Measurements from ENCODE around the gene ABCC1. TPM values are rescaled to one million over a fixed set of nuclear protein-coding genes. Genes with fewer than 3 reads are reported as not detected.
"Not testable (repeated sequence)": the region's sequence is repeated elsewhere in the genome, so short reads cannot be mapped to it uniquely, and the experiment has no call there.

Gene ABCC1
- polyA plus RNA-seq, 1 donor from 2014 or later, result 3.0 TPM

DNA sequence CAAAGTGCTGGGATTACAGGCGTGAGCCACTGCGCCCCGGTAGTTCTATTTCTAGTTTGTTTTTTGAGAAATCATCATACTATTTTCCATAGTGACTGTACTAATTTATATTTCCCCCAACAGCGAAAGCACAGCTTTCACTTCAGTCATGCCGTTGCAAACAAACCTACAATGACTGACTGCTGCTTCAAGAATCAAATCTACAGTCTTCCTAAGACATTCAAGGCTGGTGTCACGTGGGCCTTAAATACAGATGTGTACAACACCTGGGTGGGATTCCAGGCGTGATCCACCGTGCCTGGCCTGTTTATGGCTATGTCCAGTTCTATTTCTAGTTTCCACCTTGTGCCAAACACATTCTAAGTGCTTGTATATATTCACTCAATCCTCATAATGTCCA, 201.9 kb downstream of the ABCC1 start:
- no peak overlapping the region for H3K9ac ChIP-seq (ENCODE audit: low read length)

DNA sequence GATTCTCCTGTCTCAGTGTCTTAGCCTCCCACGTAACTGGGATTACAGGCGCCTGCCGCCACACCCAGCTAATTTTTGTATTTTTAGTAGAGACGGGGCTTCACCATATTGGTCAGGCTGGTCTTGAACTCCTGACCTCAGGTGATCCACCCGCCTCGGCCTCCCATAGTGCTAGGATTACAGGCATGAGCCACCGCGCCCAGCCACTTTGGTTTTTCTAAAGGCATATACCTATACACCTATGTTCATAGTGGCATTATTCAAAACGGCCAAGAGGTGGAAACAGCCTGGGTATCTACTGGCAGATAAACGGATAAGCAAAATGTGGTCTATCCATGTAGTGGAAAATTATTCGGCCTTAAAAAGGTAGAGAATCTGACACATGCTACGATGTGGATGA, 203.6 kb downstream of the ABCC1 start:
- H3K4me3 ChIP-seq (ENCODE audit: low read length); H3K9me3 ChIP-seq (ENCODE audit: low read length); H2AFZ ChIP-seq (ENCODE audit: low read depth, low read length); H3K27me3 ChIP-seq (ENCODE audit: insufficient read depth, low read depth, low read length); H3K36me3 ChIP-seq (ENCODE audit: insufficient read depth, low read length); H3K9me2 ChIP-seq (ENCODE audit: insufficient read depth, low read length); H3K79me2 ChIP-seq (replicated peaks; ENCODE audit: insufficient read depth, low read length); H3K9ac ChIP-seq (ENCODE audit: low read length); H3K27ac ChIP-seq (ENCODE audit: low read length); H3K4me2 ChIP-seq (ENCODE audit: low read length); H4K20me1 ChIP-seq (ENCODE audit: insufficient read depth); H3F3A ChIP-seq (ENCODE audit: insufficient read depth, low read length, poor library complexity, severe bottlenecking): not testable (repeated sequence)

More for the DNA sequence above, 201.9 kb downstream of the ABCC1 start:
- H3K4me3 ChIP-seq (ENCODE audit: low read length), result no peak overlapping the region
- TF ChIP-seq TAF1 (IDR thresholded peaks at IDR 0.05; ENCODE audit: low read depth) (no peak), MXI1 (conservative IDR thresholded peaks at IDR 0.05; ENCODE audit: poor library complexity, severe bottlenecking) (no peak), POLR2AphosphoS5 (IDR thresholded peaks at IDR 0.05) (no peak)
- no peaks in the 10 kb centered on the region for H3K36me3 ChIP-seq (ENCODE audit: insufficient read depth, low read length)
- H3K79me2 ChIP-seq (replicated peaks; ENCODE audit: insufficient read depth, low read length), result no peaks in the 10 kb centered on the region
- no peak overlapping the region for H3K27ac ChIP-seq (ENCODE audit: low read length)
- no peaks in the 10 kb centered on the region for H4K20me1 ChIP-seq (ENCODE audit: insufficient read depth)
- H3K4me2 ChIP-seq (ENCODE audit: low read length), result no peak overlapping the region
- no peaks in the 10 kb centered on the region for H3K27me3 ChIP-seq (ENCODE audit: insufficient read depth, low read depth, low read length)
- no peak overlapping the region for H2AFZ ChIP-seq (ENCODE audit: low read depth, low read length)
- no peaks in the 10 kb centered on the region for H3K9me2 ChIP-seq (ENCODE audit: insufficient read depth, low read length)
- no peaks in the 10 kb centered on the region for H3K9me3 ChIP-seq (ENCODE audit: low read length)
- no peaks in the 10 kb centered on the region for H3F3A ChIP-seq (ENCODE audit: insufficient read depth, low read length, poor library complexity, severe bottlenecking)

DNA sequence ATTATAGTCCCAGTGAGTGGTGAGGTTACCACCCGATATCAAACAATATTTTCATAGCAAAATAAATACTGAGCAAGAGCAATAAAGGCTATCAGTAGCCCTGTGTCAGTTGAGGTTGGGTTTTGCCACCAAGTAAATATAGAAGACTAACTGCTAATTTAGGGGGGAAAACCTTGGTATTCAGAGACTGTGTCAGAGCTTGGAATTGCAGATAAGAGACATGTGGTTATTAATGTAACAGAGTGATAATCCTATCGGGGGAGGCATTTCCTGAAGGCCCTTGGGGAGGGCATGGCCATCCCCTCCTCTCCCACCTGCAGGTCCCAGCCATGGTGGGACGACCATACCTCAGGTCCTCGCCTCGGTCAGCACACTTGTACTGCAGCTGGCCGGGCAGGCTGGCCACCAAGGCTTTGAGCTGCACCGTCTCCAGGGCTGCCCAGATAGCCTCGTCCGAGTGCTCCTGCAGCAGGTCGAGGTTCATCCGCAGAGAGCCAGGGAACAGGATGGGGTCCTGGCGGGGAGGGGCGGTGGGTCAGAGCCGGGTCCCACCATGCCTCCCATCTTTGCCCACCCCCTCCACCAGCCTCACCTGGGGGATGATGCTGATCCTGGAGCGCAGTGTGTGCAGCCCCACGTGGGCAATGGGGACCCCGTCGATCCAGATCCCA, 205.0 kb downstream of the ABCC1 start:
- no peaks in the 10 kb centered on the region for H3F3A ChIP-seq (ENCODE audit: insufficient read depth, low read length, poor library complexity, severe bottlenecking)
- H3K27ac ChIP-seq (ENCODE audit: low read length), result no peak overlapping the region
- H4K20me1 ChIP-seq (ENCODE audit: insufficient read depth), result no peaks in the 10 kb centered on the region
- H3K79me2 ChIP-seq (replicated peaks; ENCODE audit: insufficient read depth, low read length), result no peaks in the 10 kb centered on the region
- no peak overlapping the region for H2AFZ ChIP-seq (ENCODE audit: low read depth, low read length)
- H3K9me2 ChIP-seq (ENCODE audit: insufficient read depth, low read length), result no peaks in the 10 kb centered on the region
- H3K9me3 ChIP-seq (ENCODE audit: low read length), result peaks cover 7% of the 10 kb centered on the region
- no peak overlapping the region for H3K4me2 ChIP-seq (ENCODE audit: low read length)
- TF ChIP-seq SMC3 (conservative IDR thresholded peaks at IDR 0.05; ENCODE audit: poor library complexity) (no peak), EP300 (conservative IDR thresholded peaks at IDR 0.05; ENCODE audit: poor library complexity, severe bottlenecking) (no peak), RAD21 (conservative IDR thresholded peaks at IDR 0.05) (no peak), TAF1 (IDR thresholded peaks at IDR 0.05; ENCODE audit: low read depth) (no peak), POLR2AphosphoS5 (IDR thresholded peaks at IDR 0.05) (no peak), EZH2 (IDR thresholded peaks at IDR 0.05; ENCODE audit: borderline replicate concordance, insufficient read depth, low read length, poor library complexity, severe bottlenecking) (no peak), MXI1 (conservative IDR thresholded peaks at IDR 0.05; ENCODE audit: poor library complexity, severe bottlenecking) (no peak)
- TF ChIP-seq, protein P1, sequence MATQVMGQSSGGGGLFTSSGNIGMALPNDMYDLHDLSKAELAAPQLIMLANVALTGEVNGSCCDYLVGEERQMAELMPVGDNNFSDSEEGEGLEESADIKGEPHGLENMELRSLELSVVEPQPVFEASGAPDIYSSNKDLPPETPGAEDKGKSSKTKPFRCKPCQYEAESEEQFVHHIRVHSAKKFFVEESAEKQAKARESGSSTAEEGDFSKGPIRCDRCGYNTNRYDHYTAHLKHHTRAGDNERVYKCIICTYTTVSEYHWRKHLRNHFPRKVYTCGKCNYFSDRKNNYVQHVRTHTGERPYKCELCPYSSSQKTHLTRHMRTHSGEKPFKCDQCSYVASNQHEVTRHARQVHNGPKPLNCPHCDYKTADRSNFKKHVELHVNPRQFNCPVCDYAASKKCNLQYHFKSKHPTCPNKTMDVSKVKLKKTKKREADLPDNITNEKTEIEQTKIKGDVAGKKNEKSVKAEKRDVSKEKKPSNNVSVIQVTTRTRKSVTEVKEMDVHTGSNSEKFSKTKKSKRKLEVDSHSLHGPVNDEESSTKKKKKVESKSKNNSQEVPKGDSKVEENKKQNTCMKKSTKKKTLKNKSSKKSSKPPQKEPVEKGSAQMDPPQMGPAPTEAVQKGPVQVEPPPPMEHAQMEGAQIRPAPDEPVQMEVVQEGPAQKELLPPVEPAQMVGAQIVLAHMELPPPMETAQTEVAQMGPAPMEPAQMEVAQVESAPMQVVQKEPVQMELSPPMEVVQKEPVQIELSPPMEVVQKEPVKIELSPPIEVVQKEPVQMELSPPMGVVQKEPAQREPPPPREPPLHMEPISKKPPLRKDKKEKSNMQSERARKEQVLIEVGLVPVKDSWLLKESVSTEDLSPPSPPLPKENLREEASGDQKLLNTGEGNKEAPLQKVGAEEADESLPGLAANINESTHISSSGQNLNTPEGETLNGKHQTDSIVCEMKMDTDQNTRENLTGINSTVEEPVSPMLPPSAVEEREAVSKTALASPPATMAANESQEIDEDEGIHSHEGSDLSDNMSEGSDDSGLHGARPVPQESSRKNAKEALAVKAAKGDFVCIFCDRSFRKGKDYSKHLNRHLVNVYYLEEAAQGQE (IDR thresholded peaks at IDR 0.05; ENCODE audit: borderline replicate concordance), result no peak
- TF ChIP-seq, protein P2, sequence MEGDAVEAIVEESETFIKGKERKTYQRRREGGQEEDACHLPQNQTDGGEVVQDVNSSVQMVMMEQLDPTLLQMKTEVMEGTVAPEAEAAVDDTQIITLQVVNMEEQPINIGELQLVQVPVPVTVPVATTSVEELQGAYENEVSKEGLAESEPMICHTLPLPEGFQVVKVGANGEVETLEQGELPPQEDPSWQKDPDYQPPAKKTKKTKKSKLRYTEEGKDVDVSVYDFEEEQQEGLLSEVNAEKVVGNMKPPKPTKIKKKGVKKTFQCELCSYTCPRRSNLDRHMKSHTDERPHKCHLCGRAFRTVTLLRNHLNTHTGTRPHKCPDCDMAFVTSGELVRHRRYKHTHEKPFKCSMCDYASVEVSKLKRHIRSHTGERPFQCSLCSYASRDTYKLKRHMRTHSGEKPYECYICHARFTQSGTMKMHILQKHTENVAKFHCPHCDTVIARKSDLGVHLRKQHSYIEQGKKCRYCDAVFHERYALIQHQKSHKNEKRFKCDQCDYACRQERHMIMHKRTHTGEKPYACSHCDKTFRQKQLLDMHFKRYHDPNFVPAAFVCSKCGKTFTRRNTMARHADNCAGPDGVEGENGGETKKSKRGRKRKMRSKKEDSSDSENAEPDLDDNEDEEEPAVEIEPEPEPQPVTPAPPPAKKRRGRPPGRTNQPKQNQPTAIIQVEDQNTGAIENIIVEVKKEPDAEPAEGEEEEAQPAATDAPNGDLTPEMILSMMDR (IDR thresholded peaks at IDR 0.05; ENCODE audit: poor library complexity, severe bottlenecking), result no peak
- no peak overlapping the region for H3K4me3 ChIP-seq (ENCODE audit: low read length)
- no peaks in the 10 kb centered on the region for H3K36me3 ChIP-seq (ENCODE audit: insufficient read depth, low read length)
- H3K27me3 ChIP-seq (ENCODE audit: insufficient read depth, low read depth, low read length), result no peaks in the 10 kb centered on the region
- H3K9ac ChIP-seq (ENCODE audit: low read length), result no peak overlapping the region
